ENCODE data around the gene TSPAN15. TPM values are rescaled to one million over a fixed set of nuclear protein-coding genes. Genes with fewer than 3 reads are reported as not detected.

Gene TSPAN15
- total RNA-seq, result 243 and 255 TPM in 2 replicates

GRCh38 chr10:69451209-69451783 lies at the start of gene TSPAN15:
TSPAN15 (plus strand) TSS chr10:69451465; CDS start chr10:69451595, 130 bp downstream.

GRCh38 chr10:69416695-69417094 lies 34.6 kb upstream of the TSPAN15 start, which contains the start of gene TACR2:
TACR2 (minus strand) TSS chr10:69416918; CDS start chr10:69416323, 595 bp downstream.

Other genes starting within 250 kb of the TSPAN15 start
- gene HKDC1, start 231.1 kb upstream of the TSPAN15 start, total RNA-seq, result 0.06 and 0.16 TPM in 2 replicates
- 105 and 146 TPM in 2 replicates for gene HK1, start 173.0 kb upstream of the TSPAN15 start, total RNA-seq
- 0.06 TPM in 1 of 2 replicates, not detected in the other for gene TACR2, start 34.5 kb upstream of the TSPAN15 start, total RNA-seq
- not detected in 2 replicates for gene NEUROG3, start 122.0 kb downstream of the TSPAN15 start, total RNA-seq
- gene FAM241B, start 178.8 kb downstream of the TSPAN15 start, total RNA-seq, result 0.88 TPM in 1 of 2 replicates, not detected in the other